Activated CD4-positive, alpha-beta T cell treated with anti-CD3 and anti-CD28 coated beads, Interleukin-2, amount 50 U/mL, for 24 hours (primary cell): ENCODE measurements around the gene GAPVD1.
"Not testable (repeated sequence)": the region's sequence is repeated elsewhere in the genome, so short reads cannot be mapped to it uniquely, and the experiment has no call there.

Experiments used
- DNase-seq, 2 donors: peaks; one replicate each; pipeline ENCODE4 v3.0.0-alpha.2; 2020; ENCODE audit warnings: low read depth in 1 of 2, low spot score in 1 of 2

GAPVD1 gene

GRCh38 chr9:125243792-125244260, 17.8 kb upstream of the GAPVD1 start:
- DNase-seq, result no peak

GRCh38 chr9:125246261-125246667, 15.4 kb upstream of the GAPVD1 start:
- no peak for DNase-seq

GRCh38 chr9:125254231-125254630, 7.4 kb upstream of the GAPVD1 start:
- DNase-seq, result no peak

- DNase-seq, result no peak
Observed at GRCh38 chr9:125255781-125256391, 5.7 kb upstream of the GAPVD1 start.

- no peak for DNase-seq
Observed at GRCh38 chr9:125258160-125258785, 3.4 kb upstream of the GAPVD1 start.

- no peak for DNase-seq
Observed at GRCh38 chr9:125258832-125259534, 2.6 kb upstream of the GAPVD1 start.

- DNase-seq, result no peak
Observed at GRCh38 chr9:125260561-125260960, 1.1 kb upstream of the GAPVD1 start.

- no peak for DNase-seq
Observed at GRCh38 chr9:125262294-125262991, 817 bp downstream of the GAPVD1 start.

- DNase-seq, result not testable (repeated sequence)
Observed at GRCh38 chr9:125264068-125264467, 2.4 kb downstream of the GAPVD1 start.

- no peak for DNase-seq
Observed at GRCh38 chr9:125268394-125269013, 6.9 kb downstream of the GAPVD1 start.

GRCh38 chr9:125269014-125269397, 7.4 kb downstream of the GAPVD1 start:
- DNase-seq, result no peak

- no peak for DNase-seq
Observed at GRCh38 chr9:125271081-125271480, 9.5 kb downstream of the GAPVD1 start.

- DNase-seq, result no peak
Observed at GRCh38 chr9:125272697-125273096, 11.1 kb downstream of the GAPVD1 start.

GRCh38 chr9:125276771-125277170, 15.1 kb downstream of the GAPVD1 start:
- no peak for DNase-seq

GRCh38 chr9:125277411-125277810, 15.8 kb downstream of the GAPVD1 start:
- DNase-seq, result no peak

GRCh38 chr9:125280945-125281344, 19.3 kb downstream of the GAPVD1 start:
- DNase-seq, result no peak

- no peak for DNase-seq
Observed at GRCh38 chr9:125284855-125285254, 23.2 kb downstream of the GAPVD1 start.

- not testable (repeated sequence) for DNase-seq
Observed at GRCh38 chr9:125286935-125287433, 25.4 kb downstream of the GAPVD1 start.

GRCh38 chr9:125293134-125293533, 31.5 kb downstream of the GAPVD1 start:
- DNase-seq, result no peak

GRCh38 chr9:125295657-125296056, 34.0 kb downstream of the GAPVD1 start:
- DNase-seq, result no peak

GRCh38 chr9:125296843-125297372, 35.3 kb downstream of the GAPVD1 start:
- no peak for DNase-seq
